HepG2 (cell line): Measurements from ENCODE around the gene PLCG1. TPM values are rescaled to one million over a fixed set of nuclear protein-coding genes. Genes with fewer than 3 reads are reported as not detected.
A peak's percentile ranks its signal among the peaks of the same experiment; 100 is the strongest.

Source experiments
- ATAC-seq: fragments of 200-7000 bp; cut with Tn5 transposase; 3 replicates; pipeline ENCODE4 v1.9.1; 2020; ENCODE audit warnings: mild to moderate bottlenecking, moderate library complexity
- BruUV-seq: library from RNA; stranded (reverse); fragments of 400-500 nt; replicated peaks from 2 replicates; lab custom pipeline; 2021; lab: Mats Ljungman, UMichigan
- CTCF ChIA-PET: fragments of 300-600 bp; formaldehyde crosslinking; extraction: SDS; loops from one replicate; lab custom pipeline; 2021; ENCODE audit warnings: low total read pairs, inconsistent platforms, low intra/inter-chr PET ratio; lab: Yijun Ruan, JAX
- POLR2A ChIA-PET: fragments of 350-600 bp; sonication (Branson Sonifier 250); formaldehyde crosslinking; loops from one replicate; lab custom pipeline; 2020; ENCODE audit warnings: antibody characterized with exemption, inconsistent platforms; lab: Yijun Ruan, JAX
- DNase-seq: peaks from one replicate; pipeline ENCODE4 v3.0.0-alpha.2; 2015; ENCODE audit warnings: low spot score
- FAIRE-seq: peaks from 3 replicates; lab custom pipeline; 2011; peaks lifted over from hg19 to GRCh38; lab: Jason Lieb, UNC
- H2AFZ ChIP-seq: one replicate; pipeline ENCODE4 v1.6.1; 2011; ENCODE audit warnings: low read length, inconsistent platforms
- H3K27ac ChIP-seq: fragments of 300-600 bp; 3 replicates; pipeline ENCODE4 v1.8.0; 2011; ENCODE audit warnings: mixed run types, mild to moderate bottlenecking, mixed read lengths, low read length, inconsistent platforms; ENCODE audit not compliant: insufficient read depth; ENCODE audit errors: extremely low read length
- H3K27me3 ChIP-seq, 2 experiments: fragments of 200-600 bp in 1 of 2; 2 replicates in 1 of 2; 3 replicates in 1 of 2; pipeline versions ENCODE4 v1.6.0 to v1.8.0; 2011; ENCODE audit warnings: low read length in 2 of 2, mild to moderate bottlenecking in 2 of 2, moderate library complexity in 2 of 2, inconsistent platforms in 1 of 2; ENCODE audit not compliant: insufficient read depth in 2 of 2, control insufficient read depth in 1 of 2
- H3K36me3 ChIP-seq, 2 experiments: fragments of 200-600 bp in 1 of 2; replicated peaks in 1 of 2; 2 replicates in 1 of 2; 3 replicates in 1 of 2; pipeline versions ENCODE4 v1.5.1 to v1.8.0; 2011; ENCODE audit warnings: low read length in 2 of 2, inconsistent platforms in 1 of 2; ENCODE audit not compliant: insufficient read depth in 2 of 2, control insufficient read depth in 1 of 2
- H3K4me1 ChIP-seq: 2 replicates; pipeline ENCODE4 v1.5.1; 2012; ENCODE audit warnings: low read length, inconsistent platforms; ENCODE audit not compliant: insufficient read depth
- H3K4me2 ChIP-seq: 2 replicates; pipeline ENCODE4 v1.6.0; 2011; ENCODE audit warnings: low read depth, low read length, inconsistent platforms
- H3K4me3 ChIP-seq, 3 experiments: fragments of 200-600 bp in 1 of 3; sonication (generic), shearing (Covaris generic) in 1 of 3; replicated peaks in 1 of 3; 2 replicates each; pipeline ENCODE4 v1.5.1; 2011 to 2016; ENCODE audit warnings: low read length in 3 of 3, inconsistent platforms in 2 of 3, low read depth in 2 of 3, mild to moderate bottlenecking in 2 of 3, control low read depth in 1 of 3, mixed read lengths in 1 of 3; ENCODE audit not compliant: insufficient read depth in 1 of 3
- H3K79me2 ChIP-seq: one replicate; pipeline ENCODE4 v1.6.1; 2011; ENCODE audit warnings: low read length, inconsistent platforms; ENCODE audit not compliant: insufficient read depth
- H3K9ac ChIP-seq: 2 replicates; pipeline ENCODE4 v1.6.0; 2011; ENCODE audit warnings: mild to moderate bottlenecking, low read depth, low read length, inconsistent platforms; ENCODE audit not compliant: insufficient read depth
- H3K9me3 ChIP-seq: 2 replicates; pipeline ENCODE4 v1.5.1; 2012; ENCODE audit warnings: mild to moderate bottlenecking, low read length
- H4K20me1 ChIP-seq: 2 replicates; pipeline ENCODE4 v1.6.0; 2011; ENCODE audit warnings: inconsistent platforms, mild to moderate bottlenecking, low read length, moderate library complexity; ENCODE audit not compliant: insufficient read depth
- NFYB ChIP-seq: sonication (generic); formaldehyde crosslinking; IDR thresholded peaks from 2 replicates; pipeline ENCODE4 v1.4.0; 2020; ENCODE audit warnings: missing genetic modification reagents
- POGZ ChIP-seq: sonication (generic); formaldehyde crosslinking; IDR thresholded peaks from 2 replicates; pipeline ENCODE4 v1.4.0; 2020; ENCODE audit warnings: mild to moderate bottlenecking, missing genetic modification reagents
- ZBTB39 ChIP-seq: sonication (generic); formaldehyde crosslinking; IDR thresholded peaks from 2 replicates; pipeline ENCODE4 v1.5.0; 2020; ENCODE audit warnings: missing genetic modification reagents
- ZNF17 ChIP-seq: sonication (generic); formaldehyde crosslinking; IDR thresholded peaks from 2 replicates; pipeline ENCODE4 v1.5.0; 2020; ENCODE audit warnings: mild to moderate bottlenecking, missing genetic modification reagents
- ZNF317 ChIP-seq: sonication (generic); formaldehyde crosslinking; IDR thresholded peaks from 2 replicates; pipeline ENCODE4 v1.5.0; 2020; ENCODE audit warnings: mild to moderate bottlenecking, missing genetic modification reagents
- ZNF382 ChIP-seq: sonication (generic); formaldehyde crosslinking; IDR thresholded peaks from 2 replicates; pipeline ENCODE4 v1.5.0; 2020; ENCODE audit warnings: missing genetic modification reagents, mild to moderate bottlenecking, borderline replicate concordance
- ZNF558 ChIP-seq: sonication (generic); formaldehyde crosslinking; IDR thresholded peaks from 2 replicates; pipeline ENCODE4 v1.9.0; 2022; ENCODE audit warnings: mild to moderate bottlenecking, missing genetic modification reagents, borderline replicate concordance
- WGBS: methylation state at CpG from one replicate; pipeline ENCODE4 v1.1.6; 2017; ENCODE audit warnings: low lambda C conversion rate; 5-methylcytosine and 5-hydroxymethylcytosine counted together
- in situ Hi-C: cut with HindIII; loops from 2 replicates; pipeline ENCODE4 v1.10.0; 2017; ENCODE audit warnings: low pct_unique_long_range_greater_than_20kb; ENCODE audit not compliant: extremely low pct_ligation_motif_present
- intact Hi-C: fragments of 100-400 bp; cut with micrococcal nuclease; formaldehyde crosslinking; loops from one replicate; pipeline ENCODE4 v1.10.0; 2022; ENCODE audit not compliant: unreplicated experiment
- polyA plus RNA-seq, 8 experiments: library from polyadenylated mRNA; depleted of rRNA in 3 of 8; stranded (reverse) in 7 of 8; unstranded in 1 of 8; fragments of >200 nt; fragmentation: Illumina TruSeq in 4 of 8; extraction: Trizol in 4 of 8; gene quantifications; 2 replicates each; pipeline versions ENCODE4 v1.2.1 to v1.2.3, GENCODE V29; 2011 to 2016; ENCODE audit warnings: low read depth in 4 of 8, missing spikeins in 1 of 8, mixed read lengths in 1 of 8; ENCODE audit not compliant: insufficient read depth in 1 of 8
- total RNA-seq, 5 experiments: library from RNA; depleted of rRNA; stranded (reverse); fragments of >200 nt; fragmentation: Illumina TruSeq; extraction: Trizol; gene quantifications; 2 replicates each; pipeline ENCODE4 v1.2.3, GENCODE V29; 2016; ENCODE audit warnings: low read depth in 1 of 5
- TF ChIP-seq, protein P1 (sequence below): sonication (generic); formaldehyde crosslinking; conservative IDR thresholded peaks from 2 replicates; pipeline ENCODE4 v1.8.0; 2022; ENCODE audit warnings: mild to moderate bottlenecking, moderate library complexity, missing genetic modification reagents
- TF ChIP-seq, protein P2 (sequence below): sonication (generic); formaldehyde crosslinking; IDR thresholded peaks from 2 replicates; pipeline ENCODE4 v1.8.0; 2022; ENCODE audit warnings: low read depth, missing genetic modification reagents

PLCG1 gene
- total and polyA plus RNA-seq, 2 of the 13 experiments (the other 11 are each of a cell fraction or from before 2014, with no cell fraction given) = 85.3 to 158 TPM

DNA sequence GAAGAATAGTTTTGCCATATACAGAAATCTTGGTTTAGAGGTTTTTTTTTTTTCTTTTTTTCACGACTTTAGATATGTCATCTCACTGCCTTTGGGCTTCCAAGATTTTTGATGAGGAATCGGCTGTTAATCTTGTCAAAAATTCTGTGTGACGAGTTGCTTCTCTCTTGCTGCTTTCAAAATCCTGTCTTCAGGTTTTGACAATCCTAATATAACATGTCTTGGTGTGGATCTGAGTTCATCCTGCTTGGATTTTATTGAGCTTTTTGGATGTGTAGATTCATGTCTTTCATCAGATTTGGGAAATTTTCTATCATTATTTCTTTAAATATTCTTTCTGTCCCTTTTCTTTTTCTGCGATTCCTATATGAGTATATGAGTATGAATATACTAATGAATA lies 61.1 kb downstream of the PLCG1 start:
- Histone ChIP-seq H4K20me1 (no peaks in the 10 kb centered on the region), H3K9me3 (peaks cover 8% of the 10 kb centered on the region; the same call in 1 of the 2 replicates), H3K27ac (no peak overlapping the region), H3K36me3 (peaks cover 0 to 1% of the 10 kb centered on the region in 2 experiments; a peak in 1 of 5 replicates), H3K27me3 (no peaks in the 10 kb centered on the region), H3K4me2 (no peak overlapping the region), H3K9ac (no peak overlapping the region), H3K79me2 (no peaks in the 10 kb centered on the region), H3K4me3 (no peak overlapping the region), H3K4me1 (no peaks in the 10 kb centered on the region), H2AFZ (no peak overlapping the region)
- WGBS = 86% methylated on average over 4 of the region's 4 CpGs
- TF ChIP-seq ZNF17 (CRISPR knock-in tag) (no peak), ZBTB39 (CRISPR knock-in tag) (no peak), NFYB (no peak), ZNF558 (CRISPR knock-in tag) (peak; percentile 58; the same call in 1 of the 2 replicates), ZNF317 (CRISPR knock-in tag) (peak; percentile 75; the same call in 1 of the 2 replicates), ZNF382 (no peak), POGZ (no peak)
- TF ChIP-seq, protein P1, sequence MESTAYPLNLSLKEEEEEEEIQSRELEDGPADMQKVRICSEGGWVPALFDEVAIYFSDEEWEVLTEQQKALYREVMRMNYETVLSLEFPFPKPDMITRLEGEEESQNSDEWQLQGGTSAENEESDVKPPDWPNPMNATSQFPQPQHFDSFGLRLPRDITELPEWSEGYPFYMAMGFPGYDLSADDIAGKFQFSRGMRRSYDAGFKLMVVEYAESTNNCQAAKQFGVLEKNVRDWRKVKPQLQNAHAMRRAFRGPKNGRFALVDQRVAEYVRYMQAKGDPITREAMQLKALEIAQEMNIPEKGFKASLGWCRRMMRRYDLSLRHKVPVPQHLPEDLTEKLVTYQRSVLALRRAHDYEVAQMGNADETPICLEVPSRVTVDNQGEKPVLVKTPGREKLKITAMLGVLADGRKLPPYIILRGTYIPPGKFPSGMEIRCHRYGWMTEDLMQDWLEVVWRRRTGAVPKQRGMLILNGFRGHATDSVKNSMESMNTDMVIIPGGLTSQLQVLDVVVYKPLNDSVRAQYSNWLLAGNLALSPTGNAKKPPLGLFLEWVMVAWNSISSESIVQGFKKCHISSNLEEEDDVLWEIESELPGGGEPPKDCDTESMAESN = no peak
- TF ChIP-seq, protein P2, sequence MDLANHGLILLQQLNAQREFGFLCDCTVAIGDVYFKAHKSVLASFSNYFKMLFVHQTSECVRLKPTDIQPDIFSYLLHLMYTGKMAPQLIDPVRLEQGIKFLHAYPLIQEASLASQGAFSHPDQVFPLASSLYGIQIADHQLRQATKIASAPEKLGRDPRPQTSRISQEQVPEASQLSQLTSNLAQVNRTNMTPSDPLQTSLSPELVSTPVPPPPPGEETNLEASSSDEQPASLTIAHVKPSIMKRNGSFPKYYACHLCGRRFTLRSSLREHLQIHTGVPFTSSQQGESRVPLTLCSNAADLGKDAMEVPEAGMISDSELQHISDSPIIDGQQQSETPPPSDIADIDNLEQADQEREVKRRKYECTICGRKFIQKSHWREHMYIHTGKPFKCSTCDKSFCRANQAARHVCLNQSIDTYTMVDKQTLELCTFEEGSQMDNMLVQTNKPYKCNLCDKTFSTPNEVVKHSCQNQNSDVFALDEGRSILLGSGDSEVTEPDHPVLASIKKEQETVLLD (CRISPR knock-in tag) = no peak
- DNase-seq (no peak), ATAC-seq (no peak), FAIRE-seq (no peak)
- intact Hi-C loops (no loop called here), in situ Hi-C loops (no loop called here)
- BruUV-seq = no TSS peak
- ChIA-PET CTCF (no interaction called here), POLR2A (no interaction called here)
